ENCODE measurements around the gene HDDC3. TPM values are rescaled to one million over a fixed set of nuclear protein-coding genes. Genes with fewer than 3 reads are reported as not detected.

The HDDC3 gene
- polyA plus RNA-seq, 1 of the 3 experiments (the other 2 are of a cell fraction) = 25.8 TPM

- WGBS (ENCODE audit: low lambda C conversion rate) = 96% methylated on average over 19 of the region's 22 CpGs
- Histone ChIP-seq H3K9me2 (no peaks in the 10 kb centered on the region), H3K9me3 (no peaks in the 10 kb centered on the region), H3K9ac (no peak overlapping the region), H3K27me3 (ENCODE audit: insufficient read depth) (no peaks in the 10 kb centered on the region), H3K4me3 (ENCODE audit: low read depth in 2 of 2, low read length in 1 of 2) (no peak overlapping the region), H3K4me2 (no peak overlapping the region), H3K27ac (ENCODE audit: low read depth in 2 of 2, low read length in 1 of 2) (no peak overlapping the region), H4K20me1 (ENCODE audit: insufficient read depth) (no peaks in the 10 kb centered on the region), H3K4me1 (ENCODE audit: control insufficient read depth in 1 of 2, insufficient read depth in 2 of 2, low read depth in 1 of 2, low read length in 1 of 2) (no peaks in the 10 kb centered on the region), H3F3A (replicated peaks; ENCODE audit: insufficient read depth) (no peaks in the 10 kb centered on the region), H3K36me3 (replicated peaks in 1 of 2; ENCODE audit: control insufficient read depth in 1 of 2, insufficient read depth in 2 of 2, low read length in 1 of 2) (peaks cover 0 to 75% of the 10 kb centered on the region in 2 experiments), H3K79me2 (ENCODE audit: insufficient read depth) (no peaks in the 10 kb centered on the region), H2AFZ (ENCODE audit: low read depth) (no peak overlapping the region)
- ChIA-PET CTCF (interaction anchor here (1.8 kb wide), 1 partner anchor 19 kb away, joined by 10 read pairs; no protein-coding TSS in a partner anchor), POLR2A (no interaction called here)
- DNase-seq = no peak
- no peak for TF ChIP-seq GABPA (IDR thresholded peaks at IDR 0.05; ENCODE audit: low read depth)
- TF ChIP-seq PBX3 (IDR thresholded peaks at IDR 0.05) = no peak
- TF ChIP-seq, protein P1, sequence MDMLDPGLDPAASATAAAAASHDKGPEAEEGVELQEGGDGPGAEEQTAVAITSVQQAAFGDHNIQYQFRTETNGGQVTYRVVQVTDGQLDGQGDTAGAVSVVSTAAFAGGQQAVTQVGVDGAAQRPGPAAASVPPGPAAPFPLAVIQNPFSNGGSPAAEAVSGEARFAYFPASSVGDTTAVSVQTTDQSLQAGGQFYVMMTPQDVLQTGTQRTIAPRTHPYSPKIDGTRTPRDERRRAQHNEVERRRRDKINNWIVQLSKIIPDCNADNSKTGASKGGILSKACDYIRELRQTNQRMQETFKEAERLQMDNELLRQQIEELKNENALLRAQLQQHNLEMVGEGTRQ (IDR thresholded peaks at IDR 0.05; ENCODE audit: borderline replicate concordance, low read depth, low read length) = no peak
- TF ChIP-seq USF1 (IDR thresholded peaks at IDR 0.05; ENCODE audit: borderline replicate concordance, low read depth) = no peak
- TF ChIP-seq RXRA (IDR thresholded peaks at IDR 0.05; ENCODE audit: borderline replicate concordance, low read depth) = no peak
- TF ChIP-seq JUND (IDR thresholded peaks at IDR 0.05) = no peak
These were observed 17.9 kb downstream of the HDDC3 start for GRCh38 chr15:90914305-90915080.

DNA sequence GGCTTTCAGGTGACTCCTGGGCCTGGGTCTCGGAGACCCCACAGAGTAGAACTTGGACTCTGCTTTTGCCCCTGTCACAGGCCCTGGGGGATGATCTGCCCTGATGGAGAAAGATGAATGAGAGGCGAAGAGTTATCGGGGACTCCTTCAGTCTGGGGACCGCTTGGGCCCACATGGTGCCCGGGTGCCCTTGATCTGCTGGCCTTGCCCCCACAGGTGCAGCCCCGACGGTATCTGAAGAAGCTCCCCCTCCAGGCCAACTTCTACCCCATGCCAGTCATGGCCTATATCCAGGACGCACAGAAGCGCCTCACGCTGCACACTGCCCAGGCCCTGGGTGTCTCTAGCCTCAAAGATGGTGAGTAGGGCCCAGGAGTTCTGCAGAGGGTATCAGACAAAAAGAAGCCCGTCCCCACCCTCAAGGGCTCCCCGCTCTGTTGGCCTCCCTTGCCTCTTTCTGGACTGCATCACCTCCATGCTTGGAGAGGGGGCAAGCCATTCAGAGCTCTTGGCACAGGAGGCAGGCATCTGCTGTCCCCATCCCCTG lies 18.9 kb downstream of the HDDC3 start:
- Histone ChIP-seq H4K20me1 (ENCODE audit: insufficient read depth) (no peaks in the 10 kb centered on the region), H3K4me1 (ENCODE audit: control insufficient read depth in 1 of 2, insufficient read depth in 2 of 2, low read depth in 1 of 2, low read length in 1 of 2) (no peaks in the 10 kb centered on the region), H3K9ac (no peak overlapping the region), H3K27ac (ENCODE audit: low read depth in 2 of 2, low read length in 1 of 2) (no peak overlapping the region), H3K4me3 (ENCODE audit: low read depth in 2 of 2, low read length in 1 of 2) (no peak overlapping the region), H3F3A (replicated peaks; ENCODE audit: insufficient read depth) (no peaks in the 10 kb centered on the region), H3K4me2 (no peak overlapping the region), H3K9me2 (no peaks in the 10 kb centered on the region), H2AFZ (ENCODE audit: low read depth) (no peak overlapping the region), H3K79me2 (ENCODE audit: insufficient read depth) (no peaks in the 10 kb centered on the region), H3K9me3 (no peaks in the 10 kb centered on the region), H3K27me3 (ENCODE audit: insufficient read depth) (no peaks in the 10 kb centered on the region), H3K36me3 (replicated peaks in 1 of 2; ENCODE audit: control insufficient read depth in 1 of 2, insufficient read depth in 2 of 2, low read length in 1 of 2) (peaks cover 0 to 66% of the 10 kb centered on the region in 2 experiments)
- CTCF ChIA-PET = interaction anchor here (0.9 to 1.8 kb wide), 3 partner anchors 15 to 265 kb away, joined by 3 to 10 read pairs (median 3); no protein-coding TSS in a partner anchor
- WGBS (ENCODE audit: low lambda C conversion rate) = 100% methylated on average over 1 of the region's 12 CpGs
- POLR2A ChIA-PET = no interaction called here
- no peak for DNase-seq
- TF ChIP-seq NFIC (IDR thresholded peaks at IDR 0.05; ENCODE audit: borderline replicate concordance) (no peak), IRF3 (IDR thresholded peaks at IDR 0.05; ENCODE audit: low read depth, low read length) (no peak)

All from SK-N-SH (cell line).